HFFc6 (cell line): ENCODE results near the gene MKKS. TPM values are rescaled to one million over a fixed set of nuclear protein-coding genes. Genes with fewer than 3 reads are reported as not detected.

Experiments
- DNase-seq: peaks from one replicate; pipeline ENCODE4 v3.0.0-alpha.2; 2018
- H3K27ac Mint-ChIP-seq: 2 replicates; pipeline ENCODE4 v1.8.0; 2020; ENCODE audit warnings: mild to moderate bottlenecking, mixed read lengths
- H3K27me3 Mint-ChIP-seq: 2 replicates; pipeline ENCODE4 v1.8.0; 2021; ENCODE audit warnings: mild to moderate bottlenecking, moderate library complexity, mixed read lengths; ENCODE audit not compliant: insufficient read depth
- H3K36me3 Mint-ChIP-seq: 2 replicates; pipeline ENCODE4 v1.8.0; 2021; ENCODE audit warnings: low read depth, mixed read lengths
- H3K4me1 Mint-ChIP-seq: 2 replicates; pipeline ENCODE4 v1.8.0; 2020; ENCODE audit warnings: low read depth, mixed read lengths
- H3K4me3 Mint-ChIP-seq: 2 replicates; pipeline ENCODE4 v1.8.0; 2020; ENCODE audit warnings: mild to moderate bottlenecking, moderate library complexity, mixed read lengths
- H3K9me3 Mint-ChIP-seq: 2 replicates; pipeline ENCODE4 v1.8.0; 2020; ENCODE audit warnings: mild to moderate bottlenecking, mixed read lengths
- total RNA-seq, 6 experiments: library from RNA; stranded (reverse); fragmentation: NEBNext Ultra II Directional; extraction: Animal tissue kit (Norgen Biotek cat#: 25700); gene quantifications; 2 replicates in 1 of 6; 3 replicates in 5 of 6; pipeline ENCODE4 v1.2.3, GENCODE V29; 2021
- TF ChIP-seq, protein P1 (sequence below): fragments of 200-600 bp; sonication (generic); IDR thresholded peaks from 2 replicates; pipeline ENCODE4 v1.5.0; 2021; ENCODE audit warnings: antibody characterized with exemption, mild to moderate bottlenecking

MKKS gene
- total RNA-seq, 6 experiments from 2014 or later: 6.0 to 10.0 (median 8.0) TPM

- H3K4me1 Mint-ChIP-seq: peaks cover 5% of the 10 kb centered on the region; the same call in 1 of the 2 replicates
- no peaks in the 10 kb centered on the region for H3K36me3 Mint-ChIP-seq
- no peaks in the 10 kb centered on the region for H3K9me3 Mint-ChIP-seq
- no peak overlapping the region for H3K27ac Mint-ChIP-seq
- TF ChIP-seq, protein P1, sequence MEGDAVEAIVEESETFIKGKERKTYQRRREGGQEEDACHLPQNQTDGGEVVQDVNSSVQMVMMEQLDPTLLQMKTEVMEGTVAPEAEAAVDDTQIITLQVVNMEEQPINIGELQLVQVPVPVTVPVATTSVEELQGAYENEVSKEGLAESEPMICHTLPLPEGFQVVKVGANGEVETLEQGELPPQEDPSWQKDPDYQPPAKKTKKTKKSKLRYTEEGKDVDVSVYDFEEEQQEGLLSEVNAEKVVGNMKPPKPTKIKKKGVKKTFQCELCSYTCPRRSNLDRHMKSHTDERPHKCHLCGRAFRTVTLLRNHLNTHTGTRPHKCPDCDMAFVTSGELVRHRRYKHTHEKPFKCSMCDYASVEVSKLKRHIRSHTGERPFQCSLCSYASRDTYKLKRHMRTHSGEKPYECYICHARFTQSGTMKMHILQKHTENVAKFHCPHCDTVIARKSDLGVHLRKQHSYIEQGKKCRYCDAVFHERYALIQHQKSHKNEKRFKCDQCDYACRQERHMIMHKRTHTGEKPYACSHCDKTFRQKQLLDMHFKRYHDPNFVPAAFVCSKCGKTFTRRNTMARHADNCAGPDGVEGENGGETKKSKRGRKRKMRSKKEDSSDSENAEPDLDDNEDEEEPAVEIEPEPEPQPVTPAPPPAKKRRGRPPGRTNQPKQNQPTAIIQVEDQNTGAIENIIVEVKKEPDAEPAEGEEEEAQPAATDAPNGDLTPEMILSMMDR: no peak
- H3K27me3 Mint-ChIP-seq: peaks cover 11% of the 10 kb centered on the region
- no peak overlapping the region for H3K4me3 Mint-ChIP-seq
- DNase-seq: no peak
Observed at GRCh38 chr20:10368702-10369041, 65.3 kb downstream of the MKKS start.

- H3K9me3 Mint-ChIP-seq: no peaks in the 10 kb centered on the region
- no peak overlapping the region for H3K4me3 Mint-ChIP-seq
- H3K4me1 Mint-ChIP-seq: peaks cover 5% of the 10 kb centered on the region; the same call in 1 of the 2 replicates
- DNase-seq: no peak
- no peak overlapping the region for H3K27ac Mint-ChIP-seq
- H3K27me3 Mint-ChIP-seq: peaks cover 14% of the 10 kb centered on the region
- H3K36me3 Mint-ChIP-seq: no peaks in the 10 kb centered on the region
- TF ChIP-seq, protein P1: no peak
Observed at GRCh38 chr20:10367943-10368701, 65.9 kb downstream of the MKKS start.

DNA sequence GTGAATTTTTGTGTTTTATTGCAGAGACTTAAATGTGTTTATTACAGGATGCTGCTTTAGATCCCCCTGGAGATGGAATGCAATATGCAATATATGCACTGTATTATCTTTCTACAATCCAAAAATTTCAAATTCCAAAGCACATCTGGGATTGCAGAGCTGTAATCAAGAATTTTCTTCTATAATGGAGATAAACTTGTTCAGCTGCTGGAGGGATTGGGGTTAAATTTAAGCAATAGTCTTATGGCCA, 66.4 kb downstream of the MKKS start:
- H3K4me1 Mint-ChIP-seq: peaks cover 5% of the 10 kb centered on the region; the same call in 1 of the 2 replicates
- TF ChIP-seq, protein P1: no peak
- H3K27ac Mint-ChIP-seq: no peak overlapping the region
- DNase-seq: no peak
- peaks cover 17% of the 10 kb centered on the region for H3K27me3 Mint-ChIP-seq
- H3K36me3 Mint-ChIP-seq: no peaks in the 10 kb centered on the region
- no peaks in the 10 kb centered on the region for H3K9me3 Mint-ChIP-seq
- no peak overlapping the region for H3K4me3 Mint-ChIP-seq

GRCh38 chr20:10366898-10367692, 66.9 kb downstream of the MKKS start:
- peaks cover 18% of the 10 kb centered on the region for H3K27me3 Mint-ChIP-seq

GRCh38 chr20:10362674-10363073, 71.3 kb downstream of the MKKS start:
- Mint-ChIP-seq H3K4me3 (no peak overlapping the region), H3K36me3 (no peaks in the 10 kb centered on the region)

More at GRCh38 chr20:10366898-10367692, 66.9 kb downstream of the MKKS start:
- Mint-ChIP-seq H3K9me3 (no peaks in the 10 kb centered on the region), H3K4me3 (no peak overlapping the region), H3K4me1 (peaks cover 5% of the 10 kb centered on the region; the same call in 1 of the 2 replicates), H3K36me3 (no peaks in the 10 kb centered on the region), H3K27ac (no peak overlapping the region)
- TF ChIP-seq, protein P1: no peak
- no peak for DNase-seq

More at GRCh38 chr20:10362674-10363073, 71.3 kb downstream of the MKKS start:
- TF ChIP-seq, protein P1: no peak
- Mint-ChIP-seq H3K4me1 (no peaks in the 10 kb centered on the region), H3K27ac (no peak overlapping the region), H3K27me3 (peaks cover 16% of the 10 kb centered on the region), H3K9me3 (no peaks in the 10 kb centered on the region)
- DNase-seq: no peak
